ENCODE results near the gene TEX51.

DNA sequence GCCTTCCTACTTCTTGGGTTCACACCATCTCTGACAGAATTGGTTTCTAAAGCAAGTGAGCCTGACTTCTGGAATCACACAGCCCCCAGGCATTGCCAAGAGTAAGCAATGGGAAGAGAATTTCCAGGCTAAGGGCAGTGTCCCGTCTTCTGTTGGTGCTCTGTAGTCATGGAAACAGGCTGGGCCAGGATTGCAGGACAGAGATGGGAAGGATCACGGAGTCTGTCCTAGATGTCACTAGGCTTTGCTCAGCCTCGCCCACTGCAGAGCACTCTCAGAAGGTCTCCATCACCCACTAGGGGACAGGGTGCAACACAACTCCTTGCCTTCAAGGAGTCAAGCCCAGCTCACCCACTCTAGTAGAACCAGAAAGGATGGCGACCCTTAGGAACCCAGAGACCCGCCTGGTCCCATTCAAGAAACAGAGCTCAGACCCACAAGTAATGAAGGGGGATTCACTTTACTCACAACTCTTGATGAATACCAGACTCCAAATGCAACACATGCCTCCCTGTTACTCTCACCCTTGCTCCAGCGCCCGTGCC is 48.6 kb upstream of the TEX51 start:
- TF ChIP-seq, protein P1, sequence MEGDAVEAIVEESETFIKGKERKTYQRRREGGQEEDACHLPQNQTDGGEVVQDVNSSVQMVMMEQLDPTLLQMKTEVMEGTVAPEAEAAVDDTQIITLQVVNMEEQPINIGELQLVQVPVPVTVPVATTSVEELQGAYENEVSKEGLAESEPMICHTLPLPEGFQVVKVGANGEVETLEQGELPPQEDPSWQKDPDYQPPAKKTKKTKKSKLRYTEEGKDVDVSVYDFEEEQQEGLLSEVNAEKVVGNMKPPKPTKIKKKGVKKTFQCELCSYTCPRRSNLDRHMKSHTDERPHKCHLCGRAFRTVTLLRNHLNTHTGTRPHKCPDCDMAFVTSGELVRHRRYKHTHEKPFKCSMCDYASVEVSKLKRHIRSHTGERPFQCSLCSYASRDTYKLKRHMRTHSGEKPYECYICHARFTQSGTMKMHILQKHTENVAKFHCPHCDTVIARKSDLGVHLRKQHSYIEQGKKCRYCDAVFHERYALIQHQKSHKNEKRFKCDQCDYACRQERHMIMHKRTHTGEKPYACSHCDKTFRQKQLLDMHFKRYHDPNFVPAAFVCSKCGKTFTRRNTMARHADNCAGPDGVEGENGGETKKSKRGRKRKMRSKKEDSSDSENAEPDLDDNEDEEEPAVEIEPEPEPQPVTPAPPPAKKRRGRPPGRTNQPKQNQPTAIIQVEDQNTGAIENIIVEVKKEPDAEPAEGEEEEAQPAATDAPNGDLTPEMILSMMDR (IDR thresholded peaks at IDR 0.05; ENCODE audit: extremely low read depth in 1 of 2, insufficient read depth in 1 of 2, low read depth in 1 of 2, low read length in 2 of 2), result no peak
- no peak for TF ChIP-seq EZH2 (IDR thresholded peaks at IDR 0.05; ENCODE audit: borderline replicate concordance, low read depth, low read length, severe bottlenecking)
- TF ChIP-seq POLR2AphosphoS5 (IDR thresholded peaks at IDR 0.05; ENCODE audit: insufficient read depth, low read depth, low read length), result no peak

Data from endothelial cell of umbilical vein (primary cell).